ENCODE data around the gene SEC16B. TPM values are rescaled to one million over a fixed set of nuclear protein-coding genes. Genes with fewer than 3 reads are reported as not detected.

The SEC16B gene
- total RNA-seq: 1 to 10 TPM; 2.4 to 9.4 (median 4.7) TPM
- long read RNA-seq, donor 1, partial matches to known transcripts: 0 of 2 reads
- long read RNA-seq, donor 1, other reads (novel, unspliced or antisense): 2 of 2 reads
- long read RNA-seq, donor 2, partial matches to known transcripts: 1 of 1 reads
- long read RNA-seq, donor 2, other reads (novel, unspliced or antisense): 0 of 1 reads

GRCh38 chr1:177969825-177970371, at the start of gene SEC16B:
Gene SEC16B, minus strand, starts transcription at chr1:177970058. Its CDS starts 2,077 bp downstream, at chr1:177967981.
- H3K9me3 ChIP-seq: no peaks in the 10 kb centered on the region
- intact Hi-C loops (cut with DNase I, micrococcal nuclease): no loop called here
- no peak for TF ChIP-seq CTCF (IDR thresholded peaks at IDR 0.05)
- no peak within 1 kb of the TSS for H3K4me3 ChIP-seq
- peak; percentile 93 for ATAC-seq
- H3K4me1 ChIP-seq (ENCODE audit: low read depth): no peaks in the 10 kb centered on the region
- H3K36me3 ChIP-seq (ENCODE audit: low read depth): no peaks in the 10 kb centered on the region
- peak in 2 of 3 donors; percentile 36 to 49 for DNase-seq

DNA sequence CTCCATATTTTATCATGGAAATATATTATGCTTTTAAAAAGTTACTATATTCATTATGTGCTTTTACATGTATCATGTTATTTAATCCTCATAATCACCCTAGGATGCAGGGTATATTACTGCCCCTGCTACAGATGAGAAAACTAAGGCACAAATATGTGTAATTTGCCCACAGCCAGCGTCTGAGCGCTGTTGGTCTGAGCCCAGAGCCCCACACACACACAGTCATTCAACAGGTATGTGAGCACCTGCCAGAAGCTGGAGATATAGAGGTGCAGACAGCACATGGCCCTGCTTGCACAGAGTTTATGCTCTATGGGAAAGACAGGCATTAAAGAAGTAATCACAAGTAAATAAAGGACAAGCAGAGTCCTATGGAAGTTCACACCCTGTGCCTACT, 49.8 kb upstream of the SEC16B start:
- no peak for TF ChIP-seq CTCF (IDR thresholded peaks at IDR 0.05)
- ATAC-seq (no peak), DNase-seq (no peak)
- no peak overlapping the region for H3K4me3 ChIP-seq
- intact Hi-C loops (cut with DNase I, micrococcal nuclease): no loop called here
- no peaks in the 10 kb centered on the region for H3K36me3 ChIP-seq (ENCODE audit: low read depth)
- H3K9me3 ChIP-seq: peaks cover 3% of the 10 kb centered on the region
- peaks cover 11% of the 10 kb centered on the region for H3K4me1 ChIP-seq (ENCODE audit: low read depth)

DNA sequence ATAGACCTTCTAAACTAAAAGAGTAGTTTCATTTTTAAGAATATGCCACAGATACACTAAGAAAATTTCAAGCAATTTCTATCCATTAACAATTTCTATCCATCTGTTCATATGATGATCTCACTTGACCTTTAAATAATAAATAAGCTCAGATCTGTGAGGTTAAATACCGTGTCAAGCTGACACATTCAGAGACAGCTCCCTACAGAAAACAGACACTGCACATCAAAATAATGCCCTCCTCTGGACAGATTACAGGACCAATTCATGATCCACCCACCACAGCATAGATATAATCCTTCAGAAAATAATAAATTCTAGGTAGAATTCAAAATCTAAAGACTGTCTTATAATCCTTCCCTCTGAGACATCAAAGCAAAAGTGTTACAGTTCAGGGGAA, 49.4 kb upstream of the SEC16B start:
- intact Hi-C loops (cut with DNase I, micrococcal nuclease): no loop called here
- TF ChIP-seq CTCF (IDR thresholded peaks at IDR 0.05): no peak
- H3K36me3 ChIP-seq (ENCODE audit: low read depth): no peaks in the 10 kb centered on the region

GRCh38 chr1:178017517-178017916, 47.7 kb upstream of the SEC16B start:
- no peak for DNase-seq
- Histone ChIP-seq H3K9me3 (peaks cover 3% of the 10 kb centered on the region), H3K36me3 (ENCODE audit: low read depth) (no peaks in the 10 kb centered on the region), H3K4me3 (no peak overlapping the region), H3K4me1 (ENCODE audit: low read depth) (peaks cover 6% of the 10 kb centered on the region)
- intact Hi-C loops (cut with DNase I, micrococcal nuclease): no loop called here
- no peak for ATAC-seq
- no peak for TF ChIP-seq CTCF (IDR thresholded peaks at IDR 0.05)

More for the DNA sequence above, 49.4 kb upstream of the SEC16B start:
- DNase-seq (no peak), ATAC-seq (no peak)
- Histone ChIP-seq H3K4me1 (ENCODE audit: low read depth) (peaks cover 11% of the 10 kb centered on the region), H3K9me3 (peaks cover 3% of the 10 kb centered on the region), H3K4me3 (no peak overlapping the region)

DNA sequence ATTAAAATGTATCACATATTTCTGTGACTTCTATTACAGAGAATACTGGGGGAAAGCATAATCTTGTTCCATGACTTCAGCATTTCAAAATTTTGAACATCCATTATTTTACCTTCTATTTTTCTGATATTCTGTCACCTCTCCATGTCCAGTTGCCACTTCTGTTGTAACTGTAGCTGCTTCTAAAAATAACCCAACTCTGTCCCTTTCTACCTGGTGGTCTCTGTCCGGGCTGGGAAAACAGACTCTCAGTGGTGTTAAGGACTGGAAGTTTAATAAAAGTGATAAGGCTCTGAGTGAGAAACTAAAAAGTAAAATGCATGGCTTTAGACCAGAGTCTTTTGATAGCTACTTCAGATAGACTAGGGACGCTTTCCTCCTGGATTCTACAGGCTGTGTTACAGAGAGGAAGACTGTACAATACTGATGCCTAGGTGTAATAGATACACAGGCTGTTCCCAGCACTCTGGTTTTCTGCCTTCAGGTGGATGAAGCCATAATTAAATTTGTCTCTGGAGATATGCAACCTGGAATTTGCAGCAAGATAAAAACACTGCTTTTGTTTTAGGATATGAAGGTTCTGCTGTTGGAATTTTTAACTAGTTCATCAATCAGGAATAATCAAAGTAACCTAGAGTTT, 42.1 kb upstream of the SEC16B start:
- H3K9me3 ChIP-seq: no peaks in the 10 kb centered on the region
- intact Hi-C loops (cut with DNase I, micrococcal nuclease): no loop called here
- TF ChIP-seq CTCF (IDR thresholded peaks at IDR 0.05): no peak
- DNase-seq: no peak
- no peak overlapping the region for H3K4me3 ChIP-seq
- no peak for ATAC-seq
- no peaks in the 10 kb centered on the region for H3K36me3 ChIP-seq (ENCODE audit: low read depth)
- no peaks in the 10 kb centered on the region for H3K4me1 ChIP-seq (ENCODE audit: low read depth)

Measured in mucosa of descending colon (tissue), 3 donors.